Neuronal stem cell (in vitro differentiated cells): ENCODE measurements around the gene CARMIL1.

ENCODE experiments used
- DNase-seq: peaks from one replicate; pipeline ENCODE4 v3.0.0-alpha.2; 2013; ENCODE audit warnings: low spot score
- H2AFZ ChIP-seq: one replicate; pipeline ENCODE4 v1.6.1; 2013; ENCODE audit warnings: mild to moderate bottlenecking, low read length, inconsistent platforms
- H2AK5ac ChIP-seq: 2 replicates; pipeline ENCODE4 v1.6.1; 2013; ENCODE audit warnings: low read depth, mild to moderate bottlenecking, inconsistent platforms, low read length, moderate library complexity, mixed read lengths
- H2BK120ac ChIP-seq: 2 replicates; pipeline ENCODE4 v1.6.1; 2013; ENCODE audit warnings: low read depth, mild to moderate bottlenecking, inconsistent platforms, low read length, moderate library complexity, mixed read lengths
- H2BK12ac ChIP-seq: one replicate; pipeline ENCODE4 v1.6.1; 2013; ENCODE audit warnings: low read length, inconsistent platforms
- H2BK15ac ChIP-seq: 2 replicates; pipeline ENCODE4 v1.6.1; 2013; ENCODE audit warnings: mild to moderate bottlenecking, low read length, inconsistent platforms, mixed read lengths
- H2BK5ac ChIP-seq: one replicate; pipeline ENCODE4 v1.6.1; 2013; ENCODE audit warnings: inconsistent platforms, mild to moderate bottlenecking, low read length, moderate library complexity
- H3K14ac ChIP-seq: one replicate; pipeline ENCODE4 v1.6.1; 2013; ENCODE audit warnings: low read length, inconsistent platforms
- H3K18ac ChIP-seq: 2 replicates; pipeline ENCODE4 v1.6.1; 2013; ENCODE audit warnings: low read length, inconsistent platforms
- H3K23ac ChIP-seq: 2 replicates; pipeline ENCODE4 v1.6.1; 2013; ENCODE audit warnings: low read depth, mild to moderate bottlenecking, mixed read lengths, low read length, inconsistent platforms; ENCODE audit not compliant: poor library complexity
- H3K27ac ChIP-seq: replicated peaks from 3 replicates; pipeline ENCODE4 v1.5.1; 2013; ENCODE audit warnings: low read length, inconsistent platforms
- H3K27me3 ChIP-seq, 3 experiments: 2 replicates each; pipeline ENCODE4 v1.6.1; 2013; ENCODE audit warnings: low read length in 3 of 3, mild to moderate bottlenecking in 2 of 3, inconsistent platforms in 1 of 3, low read depth in 1 of 3, mixed read lengths in 1 of 3, moderate library complexity in 1 of 3; ENCODE audit not compliant: control insufficient read depth in 3 of 3, insufficient read depth in 3 of 3
- H3K36me3 ChIP-seq, 2 donors: replicated peaks in 1 of 2; 2 replicates each; pipeline ENCODE4 v1.6.1; 2013; ENCODE audit warnings: low read length in 2 of 2; ENCODE audit not compliant: control insufficient read depth in 2 of 2, insufficient read depth in 2 of 2
- H3K4ac ChIP-seq: 2 replicates; pipeline ENCODE4 v1.6.1; 2013; ENCODE audit warnings: inconsistent platforms, mild to moderate bottlenecking, low read length, moderate library complexity
- H3K4me1 ChIP-seq, 2 donors: 1 replicate in 1 of 2; 2 replicates in 1 of 2; pipeline ENCODE4 v1.6.1; 2013; ENCODE audit warnings: low read length in 2 of 2, low read depth in 1 of 2; ENCODE audit not compliant: control insufficient read depth in 2 of 2, insufficient read depth in 1 of 2
- H3K4me2 ChIP-seq: one replicate; pipeline ENCODE4 v1.6.1; 2013; ENCODE audit warnings: mild to moderate bottlenecking, low read length, inconsistent platforms; ENCODE audit not compliant: insufficient read depth, poor library complexity, severe bottlenecking
- H3K4me3 ChIP-seq, 2 donors: 2 replicates each; pipeline ENCODE4 v1.5.1; 2013; ENCODE audit warnings: low read length in 2 of 2, mild to moderate bottlenecking in 2 of 2, inconsistent platforms in 1 of 2, moderate library complexity in 1 of 2
- H3K79me1 ChIP-seq: one replicate; pipeline ENCODE4 v1.6.1; 2013; ENCODE audit warnings: low read depth, mild to moderate bottlenecking, inconsistent platforms, low read length, moderate library complexity
- H3K9ac ChIP-seq: one replicate; pipeline ENCODE4 v1.6.1; 2013; ENCODE audit warnings: mild to moderate bottlenecking, low read depth, low read length, inconsistent platforms; ENCODE audit not compliant: poor library complexity
- H3K9me3 ChIP-seq, 2 donors: replicated peaks in 1 of 2; 2 replicates each; pipeline versions ENCODE3 to v1.6.1; 2013; ENCODE audit warnings: low read length in 2 of 2, mild to moderate bottlenecking in 2 of 2, inconsistent platforms in 1 of 2, low read depth in 1 of 2, mixed read lengths in 1 of 2, moderate library complexity in 1 of 2; ENCODE audit not compliant: control insufficient read depth in 2 of 2, insufficient read depth in 1 of 2
- H4K8ac ChIP-seq: one replicate; pipeline ENCODE4 v1.6.1; 2013; ENCODE audit warnings: low read depth, mild to moderate bottlenecking, inconsistent platforms, low read length, moderate library complexity
- H4K91ac ChIP-seq: one replicate; pipeline ENCODE4 v1.6.1; 2013; ENCODE audit warnings: low read length, low read depth, mild to moderate bottlenecking, inconsistent platforms; ENCODE audit not compliant: poor library complexity
- WGBS, 2 donors: extraction: QIAGEN DNeasy Blood & Tissue Kit; methylation state at CpG; one replicate each; pipeline ENCODE4 v1.1.7; 2013; ENCODE audit warnings: missing lambda C conversion rate in 2 of 2, mixed read lengths in 1 of 2; ENCODE audit not compliant: insufficient read length in 2 of 2, insufficient replicate concordance in 1 of 2; ENCODE audit errors: extremely low coverage in 2 of 2; 5-methylcytosine and 5-hydroxymethylcytosine counted together

CARMIL1 gene

DNA sequence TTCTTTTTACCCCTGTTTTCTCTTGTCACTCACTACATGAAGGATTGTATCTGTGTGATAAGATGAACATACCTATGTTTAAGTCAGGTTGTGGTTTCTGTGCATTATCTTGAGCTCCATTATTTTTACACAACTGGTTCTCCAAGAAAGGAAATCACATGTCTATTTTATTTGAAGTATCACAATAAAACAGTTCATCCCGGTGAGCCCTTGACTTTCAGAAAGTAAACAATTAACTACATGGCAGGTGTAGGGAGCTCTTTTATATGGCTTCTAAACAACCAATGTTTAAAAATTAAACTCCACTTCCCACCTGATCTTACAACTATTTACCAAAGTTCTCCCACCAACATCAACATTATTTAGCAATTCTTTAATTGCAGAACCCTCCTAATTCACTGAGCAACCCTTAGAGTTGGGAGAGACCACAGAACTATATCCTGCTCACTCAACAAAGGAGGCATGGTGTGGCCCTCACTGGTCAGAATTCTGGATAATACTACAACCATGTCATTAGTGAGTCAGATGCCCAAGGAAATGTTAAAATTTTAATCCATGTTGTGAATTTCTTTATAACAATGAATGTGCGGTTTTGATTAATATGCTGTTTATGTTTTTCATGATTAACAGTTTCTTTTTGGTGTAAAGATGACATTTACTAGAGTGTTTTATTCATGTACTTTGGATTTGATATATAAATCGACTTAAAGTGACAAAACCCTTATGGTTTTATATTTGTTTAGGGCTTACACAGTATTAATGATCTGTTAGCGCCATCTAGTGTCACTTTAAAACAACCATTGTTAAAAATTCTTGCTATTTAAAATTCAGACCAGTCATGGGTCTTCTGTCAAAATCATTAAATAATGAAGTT, 322.9 kb downstream of the CARMIL1 start:
- no peak overlapping the region for H2BK15ac ChIP-seq
- H2AK5ac ChIP-seq: no peak overlapping the region
- no peak overlapping the region for H3K14ac ChIP-seq
- H4K8ac ChIP-seq: no peak overlapping the region
- H3K4ac ChIP-seq: no peak overlapping the region
- H2BK12ac ChIP-seq: no peak overlapping the region
- H3K18ac ChIP-seq: no peak overlapping the region
- H3K27ac ChIP-seq: no peak overlapping the region
- WGBS, 2 donors: no CpG with 5 or more reads among the region's 4 CpGs
- no peaks in the 10 kb centered on the region for H3K79me1 ChIP-seq
- no peak overlapping the region for H3K4me2 ChIP-seq
- H3K36me3 ChIP-seq: no peaks in the 10 kb centered on the region
- no peak overlapping the region for H3K9ac ChIP-seq
- H3K4me1 ChIP-seq: peaks cover 0 to 1% of the 10 kb centered on the region in 2 donors
- no peaks in the 10 kb centered on the region for H3K9me3 ChIP-seq
- H3K4me3 ChIP-seq: no peak overlapping the region
- no peak overlapping the region for H2BK5ac ChIP-seq
- H2AFZ ChIP-seq: no peak overlapping the region
- no peaks in the 10 kb centered on the region for H3K27me3 ChIP-seq
- no peak overlapping the region for H4K91ac ChIP-seq
- no peak overlapping the region for H2BK120ac ChIP-seq
- no peak overlapping the region for H3K23ac ChIP-seq
- DNase-seq: peak; percentile 27

DNA sequence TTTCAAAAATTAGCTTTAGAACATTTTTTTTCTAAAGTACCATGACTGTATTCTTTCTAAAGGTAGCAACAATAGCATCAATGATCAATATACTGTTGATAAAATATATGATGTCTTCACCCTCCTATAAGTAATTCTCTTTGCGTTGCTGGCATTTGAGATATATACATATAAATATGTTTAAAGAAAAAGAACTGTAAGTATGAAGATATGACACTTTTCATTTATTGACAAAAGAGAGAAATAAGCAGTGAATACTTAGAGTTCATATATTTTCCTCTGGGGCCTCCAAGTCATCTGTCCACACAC, 323.5 kb downstream of the CARMIL1 start:
- Histone ChIP-seq H3K9me3 (no peaks in the 10 kb centered on the region), H2BK15ac (no peak overlapping the region), H2AK5ac (no peak overlapping the region), H3K18ac (no peak overlapping the region), H2BK12ac (no peak overlapping the region), H3K4me1 (peaks cover 0 to 1% of the 10 kb centered on the region in 2 donors), H3K27ac (no peak overlapping the region), H2BK120ac (no peak overlapping the region), H3K23ac (no peak overlapping the region), H3K36me3 (no peaks in the 10 kb centered on the region), H3K4ac (no peak overlapping the region), H4K8ac (no peak overlapping the region), H3K9ac (no peak overlapping the region), H3K4me2 (no peak overlapping the region), H4K91ac (no peak overlapping the region), H3K14ac (no peak overlapping the region), H3K27me3 (no peaks in the 10 kb centered on the region), H2BK5ac (no peak overlapping the region), H2AFZ (no peak overlapping the region), H3K4me3 (no peak overlapping the region), H3K79me1 (no peaks in the 10 kb centered on the region)
- DNase-seq: no peak
- no CpG with 5 or more reads among the region's 1 CpG for WGBS, 2 donors

DNA sequence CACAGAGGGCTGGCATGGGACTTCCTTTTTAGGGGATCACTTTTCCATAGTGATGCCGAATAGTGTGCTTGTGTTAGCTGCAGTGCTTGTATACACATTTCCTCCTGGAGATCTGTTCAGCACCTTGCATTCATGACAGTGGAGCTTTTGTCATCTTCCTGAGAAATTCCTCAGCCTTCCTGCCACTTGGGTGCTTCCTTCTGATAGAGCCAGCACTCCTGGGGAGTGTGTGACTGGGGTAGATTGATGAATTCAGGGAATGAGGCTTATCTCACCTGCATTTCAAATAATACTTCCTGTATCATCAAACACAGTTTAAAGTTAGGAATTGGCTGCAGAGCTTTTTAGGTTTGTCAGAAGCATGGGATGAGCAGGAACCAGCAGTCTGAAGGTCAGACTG, 324.1 kb downstream of the CARMIL1 start:
- H2BK12ac ChIP-seq: no peak overlapping the region
- H4K8ac ChIP-seq: no peak overlapping the region
- no peak overlapping the region for H3K18ac ChIP-seq
- H3K79me1 ChIP-seq: no peaks in the 10 kb centered on the region
- no peak overlapping the region for H2BK120ac ChIP-seq
- no CpG with 5 or more reads among the region's 1 CpG for WGBS, 2 donors
- DNase-seq: no peak
- H3K27ac ChIP-seq: no peak overlapping the region
- H2BK15ac ChIP-seq: no peak overlapping the region
- H3K36me3 ChIP-seq: no peaks in the 10 kb centered on the region
- H3K4me3 ChIP-seq: no peak overlapping the region
- no peak overlapping the region for H4K91ac ChIP-seq
- no peak overlapping the region for H3K14ac ChIP-seq
- no peak overlapping the region for H3K23ac ChIP-seq
- no peaks in the 10 kb centered on the region for H3K9me3 ChIP-seq
- no peaks in the 10 kb centered on the region for H3K27me3 ChIP-seq
- H3K9ac ChIP-seq: no peak overlapping the region
- no peak overlapping the region for H3K4me2 ChIP-seq
- peaks cover 0 to 1% of the 10 kb centered on the region in 2 donors for H3K4me1 ChIP-seq
- H2BK5ac ChIP-seq: no peak overlapping the region
- H2AFZ ChIP-seq: no peak overlapping the region
- H3K4ac ChIP-seq: no peak overlapping the region
- H2AK5ac ChIP-seq: no peak overlapping the region

DNA sequence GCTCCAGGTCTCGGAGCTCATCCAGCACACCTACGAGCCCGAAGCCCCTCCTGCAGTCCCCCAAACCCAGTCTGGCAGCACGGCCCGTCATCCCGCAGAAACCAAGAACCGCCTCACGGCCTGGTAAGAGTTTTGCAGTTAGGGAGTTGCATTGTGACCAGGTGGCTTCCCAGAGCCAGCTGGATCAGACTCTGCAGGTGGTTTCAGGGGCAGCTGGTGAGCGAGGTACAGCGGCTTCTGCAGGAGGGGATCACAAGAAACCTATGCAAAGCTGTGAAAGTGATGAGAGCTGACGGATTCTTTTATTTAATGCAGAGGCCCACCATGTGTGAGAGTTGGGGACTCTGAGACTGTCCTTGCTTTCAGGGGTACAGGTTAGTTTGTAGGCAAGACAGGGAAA, 327.0 kb downstream of the CARMIL1 start:
- no peaks in the 10 kb centered on the region for H3K36me3 ChIP-seq
- H3K4me3 ChIP-seq: no peak overlapping the region
- no peak overlapping the region for H2BK120ac ChIP-seq
- H4K8ac ChIP-seq: no peak overlapping the region
- no peak overlapping the region for H3K18ac ChIP-seq
- no peak for DNase-seq
- H2AK5ac ChIP-seq: no peak overlapping the region
- no peaks in the 10 kb centered on the region for H3K27me3 ChIP-seq
- peaks cover 0 to 1% of the 10 kb centered on the region in 2 donors for H3K4me1 ChIP-seq
- no peak overlapping the region for H3K4me2 ChIP-seq
- no peak overlapping the region for H3K4ac ChIP-seq
- H3K79me1 ChIP-seq: no peaks in the 10 kb centered on the region
- H4K91ac ChIP-seq: no peak overlapping the region
- H3K27ac ChIP-seq: no peak overlapping the region
- no peak overlapping the region for H2BK12ac ChIP-seq
- H2AFZ ChIP-seq: no peak overlapping the region
- no peak overlapping the region for H3K9ac ChIP-seq
- no peaks in the 10 kb centered on the region for H3K9me3 ChIP-seq
- no peak overlapping the region for H2BK15ac ChIP-seq
- H2BK5ac ChIP-seq: no peak overlapping the region
- H3K14ac ChIP-seq: no peak overlapping the region
- H3K23ac ChIP-seq: no peak overlapping the region
- WGBS, 2 donors: no CpG with 5 or more reads among the region's 11 CpGs
